Measurements from ENCODE around the gene ITGA5.

DNA sequence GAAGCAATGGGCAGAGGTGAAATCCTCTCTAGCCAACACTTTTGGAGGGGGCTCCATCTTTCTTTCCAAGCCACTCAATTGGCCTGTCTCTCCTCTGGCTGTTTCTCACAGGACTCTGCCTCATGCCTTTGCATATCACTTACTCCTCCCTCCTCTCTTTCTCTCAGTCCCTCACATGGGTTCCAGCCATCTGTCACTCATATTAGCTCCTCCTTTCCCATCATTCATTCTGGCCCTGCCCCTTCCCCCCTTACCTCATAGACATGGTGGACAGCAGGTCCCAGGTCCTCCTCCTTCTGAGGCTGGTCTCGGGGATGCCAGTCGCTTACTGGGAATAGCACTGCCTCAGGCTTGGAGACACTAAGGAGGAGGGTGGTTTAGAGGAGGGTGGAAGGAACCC lies 17.9 kb downstream of the ITGA5 start:
- TF ChIP-seq, protein P1, sequence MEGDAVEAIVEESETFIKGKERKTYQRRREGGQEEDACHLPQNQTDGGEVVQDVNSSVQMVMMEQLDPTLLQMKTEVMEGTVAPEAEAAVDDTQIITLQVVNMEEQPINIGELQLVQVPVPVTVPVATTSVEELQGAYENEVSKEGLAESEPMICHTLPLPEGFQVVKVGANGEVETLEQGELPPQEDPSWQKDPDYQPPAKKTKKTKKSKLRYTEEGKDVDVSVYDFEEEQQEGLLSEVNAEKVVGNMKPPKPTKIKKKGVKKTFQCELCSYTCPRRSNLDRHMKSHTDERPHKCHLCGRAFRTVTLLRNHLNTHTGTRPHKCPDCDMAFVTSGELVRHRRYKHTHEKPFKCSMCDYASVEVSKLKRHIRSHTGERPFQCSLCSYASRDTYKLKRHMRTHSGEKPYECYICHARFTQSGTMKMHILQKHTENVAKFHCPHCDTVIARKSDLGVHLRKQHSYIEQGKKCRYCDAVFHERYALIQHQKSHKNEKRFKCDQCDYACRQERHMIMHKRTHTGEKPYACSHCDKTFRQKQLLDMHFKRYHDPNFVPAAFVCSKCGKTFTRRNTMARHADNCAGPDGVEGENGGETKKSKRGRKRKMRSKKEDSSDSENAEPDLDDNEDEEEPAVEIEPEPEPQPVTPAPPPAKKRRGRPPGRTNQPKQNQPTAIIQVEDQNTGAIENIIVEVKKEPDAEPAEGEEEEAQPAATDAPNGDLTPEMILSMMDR (IDR thresholded peaks at IDR 0.05; ENCODE audit: insufficient read depth, low read length, poor library complexity, severe bottlenecking), result no peak
- TF ChIP-seq EZH2phosphoT487 (conservative IDR thresholded peaks at IDR 0.05; ENCODE audit: low read length), result no peak
